Coronary artery (tissue), 2 donors: ENCODE data around the gene PFAS.

ENCODE experiments used
- DNase-seq: peaks from one replicate; pipeline ENCODE4 v3.0.0-alpha.2; 2017; ENCODE audit warnings: low spot score
- H3K27ac ChIP-seq, 2 donors: fragments of 200-600 bp; sonication (generic); one replicate each; pipeline ENCODE4 v1.5.1; 2016 to 2019
- H3K4me3 ChIP-seq: fragments of 200-600 bp; sonication (generic); 2 replicates; pipeline ENCODE4 v1.5.1; 2016; ENCODE audit warnings: mild to moderate bottlenecking, moderate library complexity
- CTCF ChIP-seq: fragments of 200-600 bp; sonication (generic); IDR thresholded peaks from one replicate; pipeline ENCODE4 v1.5.1; 2019; ENCODE audit warnings: antibody characterized with exemption

The PFAS gene

GRCh38 chr17:8292639-8293395, 43.7 kb downstream of the PFAS start:
- Histone ChIP-seq H3K4me3 (no peak overlapping the region), H3K27ac (no peak overlapping the region)
- TF ChIP-seq CTCF = no peak
- no peak for DNase-seq

GRCh38 chr17:8294361-8294760, 45.3 kb downstream of the PFAS start:
- H3K4me3 ChIP-seq = peak overlapping the region; percentile 78
- DNase-seq = no peak
- H3K27ac ChIP-seq = peak overlapping the region in 1 of 2 donors; percentile 91
- TF ChIP-seq CTCF = no peak

DNA sequence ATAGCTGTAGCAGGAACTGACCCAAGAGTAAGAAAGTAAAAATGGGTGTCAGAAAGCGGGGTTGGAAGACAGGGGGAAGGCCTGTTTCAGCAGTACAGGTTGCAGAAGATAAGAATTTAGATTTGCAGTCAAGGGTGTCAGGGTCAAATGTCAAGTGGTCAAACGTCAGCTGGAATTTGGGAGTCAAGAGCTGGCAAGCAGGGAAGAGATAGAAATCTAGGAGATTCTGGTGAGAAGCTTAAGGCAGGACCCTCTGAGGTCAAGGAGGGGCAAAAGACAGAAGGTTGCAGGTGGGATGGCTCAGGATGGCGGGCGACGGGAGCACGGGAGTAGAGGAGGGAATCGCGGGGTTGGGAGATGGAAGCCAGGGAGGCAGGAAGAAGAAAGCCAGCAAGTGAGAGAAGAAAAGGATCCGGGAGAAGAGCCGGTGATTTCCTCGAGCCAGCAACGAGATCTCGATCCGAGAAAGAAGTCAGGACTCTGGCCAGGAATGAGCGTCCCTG, 45.8 kb downstream of the PFAS start:
- Histone ChIP-seq H3K4me3 (peak overlapping the region; percentile 78), H3K27ac (peak overlapping the region; percentile 76 to 91)
- TF ChIP-seq CTCF = no peak
- no peak for DNase-seq

DNA sequence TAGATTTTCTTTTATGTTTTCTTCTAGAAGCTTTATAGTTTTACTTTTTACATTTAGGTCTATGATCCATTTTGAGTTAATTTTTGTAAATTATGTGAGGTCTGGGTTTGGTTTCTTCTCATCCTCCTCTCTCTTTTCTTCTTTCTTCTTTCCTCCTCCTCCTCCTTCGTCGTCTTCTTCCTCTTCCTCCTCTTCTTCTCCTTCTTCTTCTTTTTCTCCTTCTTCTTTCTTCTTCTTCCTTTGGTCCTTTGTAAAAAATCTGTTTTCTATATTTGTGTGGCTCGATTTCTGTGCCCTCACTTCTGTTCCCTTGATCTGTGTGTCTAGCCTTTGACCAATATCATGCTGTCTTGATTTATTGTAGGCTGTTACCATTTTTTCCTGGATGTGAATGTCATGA, 51.1 kb downstream of the PFAS start:
- no peak for DNase-seq
- Histone ChIP-seq H3K27ac (no peak overlapping the region), H3K4me3 (no peak overlapping the region)
- TF ChIP-seq CTCF = no peak

DNA sequence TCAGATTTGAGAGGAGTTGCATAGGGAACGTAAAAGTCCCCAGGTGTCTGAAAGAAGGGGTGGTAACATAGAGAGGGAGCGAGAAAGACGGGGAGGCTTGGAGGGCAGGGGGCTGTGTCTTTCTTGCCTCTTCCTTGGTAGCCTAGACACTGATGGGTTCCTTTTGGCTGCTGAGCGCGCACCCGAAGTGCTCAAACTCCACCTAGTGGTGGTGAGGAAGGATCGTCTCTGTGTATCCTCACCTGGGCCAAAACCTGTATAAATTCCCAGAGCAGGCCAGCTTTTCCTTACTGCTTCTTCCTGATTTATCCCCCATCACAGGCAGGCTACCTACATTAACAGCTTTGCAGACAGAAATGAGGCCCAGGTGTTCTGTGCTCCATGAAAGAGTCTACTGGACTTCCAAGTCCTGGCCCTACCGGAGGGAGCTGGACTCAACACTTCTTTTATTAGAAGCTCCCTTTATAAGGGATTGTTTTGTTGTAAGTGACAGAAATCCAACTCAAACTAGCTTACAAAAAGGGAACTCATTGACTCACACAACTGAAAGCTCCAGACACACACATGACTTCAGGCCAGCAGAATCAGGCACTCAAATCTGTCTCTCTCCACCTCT, 51.6 kb downstream of the PFAS start:
- H3K27ac ChIP-seq = no peak overlapping the region
- peak; percentile 69 for TF ChIP-seq CTCF

GRCh38 chr17:8310601-8311123, 61.6 kb downstream of the PFAS start:
- TF ChIP-seq CTCF = no peak
- Histone ChIP-seq H3K4me3 (peak overlapping the region; percentile 52), H3K27ac (peak overlapping the region in 1 of 2 donors; percentile 75)
- no peak for DNase-seq

More for the DNA sequence above, 51.6 kb downstream of the PFAS start:
- DNase-seq = no peak
- H3K4me3 ChIP-seq = no peak overlapping the region
